KMS-11 (cell line): ENCODE results near the gene ANTXRL.
"Not testable (repeated sequence)": the region's sequence is repeated elsewhere in the genome, so short reads cannot be mapped to it uniquely, and the experiment has no call there.

Experiments used
- H2AFZ ChIP-seq: fragments of 200-600 bp; sonication (generic); 2 replicates; pipeline ENCODE4 v1.6.1; 2016; ENCODE audit warnings: antibody characterized with exemption, mixed run types, low read depth
- H3K27ac ChIP-seq: fragments of 200-600 bp; sonication (generic); 2 replicates; pipeline ENCODE4 v1.6.1; 2016; ENCODE audit warnings: mild to moderate bottlenecking, mixed run types
- H3K27me3 ChIP-seq: fragments of 200-600 bp; sonication (generic); 2 replicates; pipeline ENCODE4 v1.6.1; 2017; ENCODE audit warnings: mild to moderate bottlenecking, low read depth, mixed run types, moderate library complexity; ENCODE audit not compliant: insufficient read depth
- H3K36me3 ChIP-seq: fragments of 200-600 bp; sonication (generic); 2 replicates; pipeline ENCODE4 v1.6.1; 2017; ENCODE audit warnings: mild to moderate bottlenecking, mixed run types; ENCODE audit not compliant: insufficient read depth
- H3K4me1 ChIP-seq: fragments of 200-600 bp; sonication (generic); 2 replicates; pipeline ENCODE4 v1.6.1; 2016; ENCODE audit warnings: mild to moderate bottlenecking, low read depth, mixed run types; ENCODE audit not compliant: poor library complexity, severe bottlenecking
- H3K4me2 ChIP-seq: fragments of 200-600 bp; sonication (generic); 2 replicates; pipeline ENCODE4 v1.7.0; 2016; ENCODE audit warnings: mild to moderate bottlenecking, mixed run types
- H3K4me3 ChIP-seq: fragments of 200-600 bp; sonication (generic); IDR thresholded peaks from 2 replicates; pipeline ENCODE4 v1.6.1; 2017; ENCODE audit warnings: low read depth, low read length, mixed read lengths; ENCODE audit not compliant: insufficient read depth
- H3K79me2 ChIP-seq: fragments of 200-600 bp; sonication (generic); 2 replicates; pipeline ENCODE4 v1.6.1; 2016; ENCODE audit warnings: low read depth, mixed run types; ENCODE audit not compliant: insufficient read depth
- H3K9ac ChIP-seq: fragments of 200-600 bp; sonication (generic); 2 replicates; pipeline ENCODE4 v1.6.1; 2016; ENCODE audit warnings: mild to moderate bottlenecking, mixed run types
- H4K20me1 ChIP-seq: fragments of 200-600 bp; sonication (generic); 2 replicates; pipeline ENCODE4 v1.6.1; 2016; ENCODE audit warnings: mild to moderate bottlenecking, mixed run types; ENCODE audit not compliant: insufficient read depth
- CTCF ChIP-seq: fragments of 200-600 bp; sonication (generic); conservative IDR thresholded peaks from 2 replicates; pipeline ENCODE4 v1.6.1; 2017; ENCODE audit warnings: low read depth, mild to moderate bottlenecking, antibody characterized with exemption, low read length, moderate library complexity, mixed read lengths

The ANTXRL gene

GRCh38 chr10:46330894-46331293 is 44.1 kb downstream of the ANTXRL start:
- no peak overlapping the region for H3K27ac ChIP-seq
- no peaks in the 10 kb centered on the region for H3K36me3 ChIP-seq
- no peaks in the 10 kb centered on the region for H4K20me1 ChIP-seq
- no peaks in the 10 kb centered on the region for H3K4me1 ChIP-seq
- no peak overlapping the region for H3K4me2 ChIP-seq
- H3K27me3 ChIP-seq, result no peaks in the 10 kb centered on the region
- no peak overlapping the region for H3K9ac ChIP-seq
- TF ChIP-seq CTCF, result no peak
- no peak overlapping the region for H2AFZ ChIP-seq
- no peaks in the 10 kb centered on the region for H3K79me2 ChIP-seq
- H3K4me3 ChIP-seq, result no peak overlapping the region

- H3K36me3 ChIP-seq, H3K4me2 ChIP-seq, H2AFZ ChIP-seq, H3K27ac ChIP-seq, H3K9ac ChIP-seq, H3K27me3 ChIP-seq, H4K20me1 ChIP-seq, H3K79me2 ChIP-seq, H3K4me3 ChIP-seq, H3K4me1 ChIP-seq: not testable (repeated sequence)
Observed at GRCh38 chr10:46365484-46365883, 78.7 kb downstream of the ANTXRL start.

GRCh38 chr10:46367209-46367608 is 80.4 kb downstream of the ANTXRL start:
- not testable (repeated sequence) for H3K27ac ChIP-seq, H3K4me2 ChIP-seq, H3K79me2 ChIP-seq, H3K4me1 ChIP-seq, H4K20me1 ChIP-seq, H3K4me3 ChIP-seq, H3K36me3 ChIP-seq, H3K9ac ChIP-seq, H2AFZ ChIP-seq, H3K27me3 ChIP-seq

GRCh38 chr10:46367666-46368240 is 81.0 kb downstream of the ANTXRL start:
- H3K27me3 ChIP-seq, H2AFZ ChIP-seq, H3K9ac ChIP-seq, H3K4me2 ChIP-seq, H3K79me2 ChIP-seq, H3K4me3 ChIP-seq, H3K36me3 ChIP-seq, H3K4me1 ChIP-seq, H4K20me1 ChIP-seq, H3K27ac ChIP-seq: not testable (repeated sequence)

GRCh38 chr10:46368956-46369355 is 82.2 kb downstream of the ANTXRL start:
- H3K4me3 ChIP-seq, H3K4me1 ChIP-seq, H3K4me2 ChIP-seq, H3K79me2 ChIP-seq, H3K36me3 ChIP-seq, H3K9ac ChIP-seq, H4K20me1 ChIP-seq, H2AFZ ChIP-seq, H3K27me3 ChIP-seq, H3K27ac ChIP-seq: not testable (repeated sequence)

- H3K27ac ChIP-seq, H3K36me3 ChIP-seq, H3K27me3 ChIP-seq: not testable (repeated sequence)
Observed at GRCh38 chr10:46374410-46374809, 87.6 kb downstream of the ANTXRL start.

GRCh38 chr10:46375406-46375805 is 88.6 kb downstream of the ANTXRL start, which contains the start of gene ANXA8L1:
TSS of gene ANXA8L1 (plus strand) at chr10:46375776. CDS start at chr10:46375852, 76 bp downstream.
- not testable (repeated sequence) for H2AFZ ChIP-seq, H3K9ac ChIP-seq, H3K4me3 ChIP-seq, H3K27me3 ChIP-seq, H4K20me1 ChIP-seq, H3K27ac ChIP-seq, H3K4me2 ChIP-seq, H3K36me3 ChIP-seq, H3K79me2 ChIP-seq, H3K4me1 ChIP-seq

More at GRCh38 chr10:46374410-46374809, 87.6 kb downstream of the ANTXRL start:
- not testable (repeated sequence) for H3K4me3 ChIP-seq, H3K4me1 ChIP-seq, H3K9ac ChIP-seq, H3K4me2 ChIP-seq, H2AFZ ChIP-seq, H3K79me2 ChIP-seq, H4K20me1 ChIP-seq

GRCh38 chr10:46377022-46377421 is 90.2 kb downstream of the ANTXRL start:
- not testable (repeated sequence) for H3K27ac ChIP-seq, H2AFZ ChIP-seq, H3K79me2 ChIP-seq

GRCh38 chr10:46377651-46378050 is 90.9 kb downstream of the ANTXRL start:
- H2AFZ ChIP-seq, H3K9ac ChIP-seq, H3K4me3 ChIP-seq, H3K79me2 ChIP-seq, H4K20me1 ChIP-seq, H3K27me3 ChIP-seq, H3K4me1 ChIP-seq, H3K4me2 ChIP-seq, H3K36me3 ChIP-seq, H3K27ac ChIP-seq: not testable (repeated sequence)

More at GRCh38 chr10:46377022-46377421, 90.2 kb downstream of the ANTXRL start:
- not testable (repeated sequence) for H3K4me3 ChIP-seq, H4K20me1 ChIP-seq, H3K27me3 ChIP-seq, H3K9ac ChIP-seq, H3K36me3 ChIP-seq, H3K4me2 ChIP-seq, H3K4me1 ChIP-seq

- H3K4me2 ChIP-seq, H3K36me3 ChIP-seq, H4K20me1 ChIP-seq, H3K4me3 ChIP-seq, H3K9ac ChIP-seq, H2AFZ ChIP-seq, H3K4me1 ChIP-seq, H3K27ac ChIP-seq, H3K27me3 ChIP-seq, H3K79me2 ChIP-seq: not testable (repeated sequence)
Observed at GRCh38 chr10:46378108-46378507, 91.3 kb downstream of the ANTXRL start.
